Measurements from ENCODE around the gene OSBPL1A.

- TF ChIP-seq POLR2A (IDR thresholded peaks at IDR 0.05; ENCODE audit: low read length) (no peak), GATA1 (IDR thresholded peaks at IDR 0.05; ENCODE audit: low read depth, low read length) (no peak)
Measured at GRCh38 chr18:24230766-24231165, 166.9 kb downstream of the OSBPL1A start.
